Parathyroid adenoma (tissue), 2 donors: Measurements from ENCODE around the gene NRXN2.

Source experiments
- H2AFZ ChIP-seq: fragments of 300-600 bp; sonication (generic); one replicate; pipeline ENCODE4 v1.7.0; 2017; ENCODE audit warnings: antibody characterized with exemption, mild to moderate bottlenecking
- H3K27ac ChIP-seq: fragments of 300-600 bp; sonication (generic); one replicate; pipeline ENCODE4 v1.7.0; 2017
- H3K27me3 ChIP-seq: fragments of 300-600 bp; sonication (generic); one replicate; pipeline ENCODE4 v1.7.0; 2017; ENCODE audit warnings: low read length; ENCODE audit not compliant: control insufficient read depth, insufficient read depth
- H3K36me3 ChIP-seq: fragments of 300-600 bp; sonication (generic); one replicate; pipeline ENCODE4 v1.7.0; 2017; ENCODE audit warnings: low read length; ENCODE audit not compliant: control insufficient read depth, insufficient read depth
- H3K4me1 ChIP-seq: fragments of 300-600 bp; sonication (generic); one replicate; pipeline ENCODE4 v1.7.0; 2017; ENCODE audit warnings: control low read depth
- H3K4me2 ChIP-seq: fragments of 300-600 bp; sonication (generic); one replicate; pipeline ENCODE4 v1.7.0; 2017; ENCODE audit warnings: low read length
- H3K4me3 ChIP-seq: fragments of 300-600 bp; sonication (generic); one replicate; pipeline ENCODE4 v1.7.0; 2017; ENCODE audit warnings: low read depth, low read length
- H3K79me2 ChIP-seq: fragments of 300-600 bp; sonication (generic); one replicate; pipeline ENCODE4 v1.7.0; 2017; ENCODE audit warnings: control low read depth
- H3K9ac ChIP-seq: fragments of 300-600 bp; sonication (generic); one replicate; pipeline ENCODE4 v1.7.0; 2017; ENCODE audit warnings: mild to moderate bottlenecking
- H3K9me3 ChIP-seq: fragments of 300-600 bp; sonication (generic); one replicate; pipeline ENCODE4 v1.7.0; 2017; ENCODE audit warnings: low read length; ENCODE audit not compliant: control insufficient read depth
- CTCF ChIP-seq: fragments of 300-600 bp; sonication (generic); IDR thresholded peaks from one replicate; pipeline ENCODE4 v1.7.0; 2017; ENCODE audit warnings: antibody characterized with exemption, mild to moderate bottlenecking
- donor health status: primary hyperparathyroidism.

Gene NRXN2

GRCh38 chr11:64688534-64688982, 34.4 kb downstream of the NRXN2 start:
- Histone ChIP-seq H3K4me2 (peak overlapping the region; percentile 44), H3K27me3 (no peaks in the 10 kb centered on the region), H3K9ac (no peak overlapping the region), H3K4me3 (no peak overlapping the region), H2AFZ (peak overlapping the region; percentile 33), H3K79me2 (no peaks in the 10 kb centered on the region), H3K9me3 (no peaks in the 10 kb centered on the region), H3K4me1 (no peaks in the 10 kb centered on the region), H3K27ac (no peak overlapping the region), H3K36me3 (no peaks in the 10 kb centered on the region)
- peak; percentile 71 for TF ChIP-seq CTCF

DNA sequence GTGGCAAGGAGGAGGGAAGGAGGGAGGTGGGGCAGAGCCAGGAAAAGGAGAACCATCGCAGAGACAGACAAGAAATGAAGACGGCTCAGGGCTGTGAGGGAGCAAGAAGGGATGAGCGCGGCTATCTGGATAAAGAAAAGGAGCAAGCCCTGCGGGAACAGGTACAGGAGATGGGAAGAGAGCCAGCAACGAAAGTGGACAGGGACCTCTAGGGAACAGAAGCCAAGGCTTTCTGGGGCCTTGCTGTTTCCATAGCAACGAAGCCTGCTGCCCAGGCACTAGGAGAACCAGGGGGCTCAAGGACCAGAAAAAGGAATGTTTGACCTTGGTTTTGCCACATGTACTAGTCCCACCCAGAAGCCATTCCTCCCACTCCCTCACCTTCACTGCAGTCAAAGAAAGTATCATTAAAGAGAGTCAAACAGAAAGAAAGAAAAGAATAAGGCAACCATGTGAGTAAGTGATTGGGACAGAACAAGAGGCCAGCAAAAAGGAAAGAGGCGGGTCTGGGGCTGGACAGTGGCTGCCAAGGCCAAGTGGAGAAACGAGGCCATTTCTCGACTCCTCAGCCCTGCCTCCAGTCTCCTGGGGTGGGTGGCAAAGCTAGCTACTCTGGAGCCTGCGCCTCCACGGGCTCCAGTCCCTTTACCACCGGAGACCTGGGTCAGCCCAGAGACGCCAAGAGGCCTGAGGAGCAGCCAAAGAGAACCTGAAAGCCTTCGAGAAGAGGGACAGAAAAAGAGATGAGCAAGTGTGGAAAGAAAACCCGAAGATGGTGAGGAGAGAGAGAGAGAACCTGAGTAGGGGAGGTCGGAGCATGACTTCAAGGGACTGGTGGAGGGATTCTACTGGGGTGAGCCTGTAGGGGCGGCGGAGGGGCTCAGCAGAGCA, 35.1 kb downstream of the NRXN2 start:
- Histone ChIP-seq H3K27me3 (no peaks in the 10 kb centered on the region), H3K9me3 (no peaks in the 10 kb centered on the region), H2AFZ (peak overlapping the region; percentile 42), H3K4me3 (no peak overlapping the region), H3K4me2 (no peak overlapping the region), H3K9ac (no peak overlapping the region), H3K36me3 (no peaks in the 10 kb centered on the region), H3K27ac (peak overlapping the region; percentile 15), H3K79me2 (no peaks in the 10 kb centered on the region), H3K4me1 (no peaks in the 10 kb centered on the region)
- TF ChIP-seq CTCF: no peak

DNA sequence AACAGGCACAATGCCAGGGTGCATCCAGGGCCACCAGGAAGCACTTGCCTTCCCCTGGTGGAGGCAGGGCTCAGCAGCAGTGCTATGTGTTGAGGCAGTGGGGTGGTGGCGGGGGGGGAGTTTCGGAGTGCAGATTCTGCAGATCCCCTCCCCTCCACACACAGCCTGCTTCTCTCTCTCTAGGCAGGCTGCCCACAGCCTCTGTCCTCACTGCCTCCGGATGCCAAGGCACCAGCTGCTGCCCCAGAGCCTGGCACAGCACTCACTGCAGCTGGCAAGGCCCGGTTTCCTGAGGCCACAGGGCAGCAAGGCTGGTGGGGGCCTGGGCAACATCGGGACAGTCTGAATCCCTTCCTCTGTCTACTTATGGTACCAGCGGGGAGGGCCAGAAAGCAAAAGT, 35.8 kb downstream of the NRXN2 start:
- Histone ChIP-seq H3K36me3 (no peaks in the 10 kb centered on the region), H3K4me3 (no peak overlapping the region), H2AFZ (no peak overlapping the region), H3K4me1 (no peaks in the 10 kb centered on the region), H3K79me2 (no peaks in the 10 kb centered on the region), H3K27me3 (no peaks in the 10 kb centered on the region), H3K4me2 (no peak overlapping the region), H3K27ac (no peak overlapping the region), H3K9ac (no peak overlapping the region), H3K9me3 (no peaks in the 10 kb centered on the region)
- TF ChIP-seq CTCF: no peak

DNA sequence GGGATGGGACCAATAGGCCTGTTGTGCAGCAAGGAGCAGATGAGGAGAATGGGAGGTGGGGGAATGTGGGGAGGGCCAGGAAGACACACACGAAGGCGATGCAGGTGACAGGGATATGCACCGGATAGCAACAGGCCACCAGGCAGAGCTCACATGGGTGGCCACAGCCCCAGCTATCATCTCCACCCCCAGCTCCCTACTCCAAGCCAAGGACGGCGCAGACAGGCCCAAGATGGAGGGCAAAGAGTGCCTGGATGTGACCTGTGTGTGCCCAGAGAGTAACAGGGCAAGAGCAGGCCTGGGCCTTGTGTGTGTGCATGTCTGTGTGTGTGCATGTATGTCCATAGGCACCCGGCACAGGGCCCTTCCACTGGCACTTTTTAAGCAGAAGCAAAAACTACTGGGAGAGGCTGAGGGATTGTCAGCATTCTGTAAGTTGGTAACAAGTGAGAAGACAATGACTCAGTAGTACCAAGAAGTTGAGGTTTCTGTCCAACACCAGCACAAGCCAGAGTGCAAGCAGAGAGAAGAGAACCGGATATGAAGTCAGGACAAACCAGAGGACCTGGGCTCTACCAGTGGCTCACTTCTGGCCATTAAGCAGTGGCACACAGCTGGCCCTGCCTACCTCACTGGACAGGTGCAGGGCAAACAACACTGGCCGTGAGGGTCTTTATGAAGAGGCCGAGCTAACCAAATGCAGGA, 36.4 kb downstream of the NRXN2 start:
- Histone ChIP-seq H3K79me2 (no peaks in the 10 kb centered on the region), H3K27ac (no peak overlapping the region), H3K4me2 (no peak overlapping the region), H3K27me3 (no peaks in the 10 kb centered on the region), H3K9ac (no peak overlapping the region), H3K4me1 (no peaks in the 10 kb centered on the region), H3K36me3 (no peaks in the 10 kb centered on the region), H3K9me3 (no peaks in the 10 kb centered on the region), H3K4me3 (no peak overlapping the region), H2AFZ (no peak overlapping the region)
- no peak for TF ChIP-seq CTCF
